ENCODE measurements around the gene AGO3.

AGO3 gene

GRCh38 chr1:36084497-36085115, 153.7 kb downstream of the AGO3 start:
- DNase-seq, result no peak

GRCh38 chr1:36085126-36085525, 154.2 kb downstream of the AGO3 start:
- no peak for DNase-seq

GRCh38 chr1:36085686-36086526, 155.0 kb downstream of the AGO3 start:
- DNase-seq, result no peak

GRCh38 chr1:36086529-36087232, 155.8 kb downstream of the AGO3 start:
- no peak for DNase-seq

- no peak for DNase-seq
Measured at GRCh38 chr1:36087233-36088123, 156.6 kb downstream of the AGO3 start.

GRCh38 chr1:36088265-36088576, 157.3 kb downstream of the AGO3 start:
- DNase-seq, result no peak

GRCh38 chr1:36088577-36089392, 157.9 kb downstream of the AGO3 start, which contains the start of gene ADPRS:
ADPRS (plus strand) TSS chr1:36088892; CDS start chr1:36088905, 13 bp downstream.
- DNase-seq, result peak; percentile 69

- DNase-seq, result no peak
Measured at GRCh38 chr1:36089393-36090121, 158.7 kb downstream of the AGO3 start.

GRCh38 chr1:36091141-36091540, 160.2 kb downstream of the AGO3 start:
- no peak for DNase-seq

GRCh38 chr1:36091698-36092097, 160.8 kb downstream of the AGO3 start:
- no peak for DNase-seq

- no peak for DNase-seq
Measured at GRCh38 chr1:36092166-36092797, 161.4 kb downstream of the AGO3 start.

GRCh38 chr1:36092798-36093185, 161.9 kb downstream of the AGO3 start:
- DNase-seq, result no peak

GRCh38 chr1:36093226-36093625, 162.3 kb downstream of the AGO3 start:
- no peak for DNase-seq

- DNase-seq, result no peak
Measured at GRCh38 chr1:36093929-36094328, 163.0 kb downstream of the AGO3 start.

GRCh38 chr1:36094621-36095061, 163.7 kb downstream of the AGO3 start:
- no peak for DNase-seq

- no peak for DNase-seq
Measured at GRCh38 chr1:36095760-36096405, 165.0 kb downstream of the AGO3 start.

- no peak for DNase-seq
Measured at GRCh38 chr1:36096500-36097432, 165.9 kb downstream of the AGO3 start.

GRCh38 chr1:36097693-36098585, 167.0 kb downstream of the AGO3 start:
- DNase-seq, result no peak
